ENCODE results near the gene ADPRS. TPM values are rescaled to one million over a fixed set of nuclear protein-coding genes. Genes with fewer than 3 reads are reported as not detected.

The ADPRS gene
- total and polyA plus RNA-seq, 2 experiments from 2014 or later = 22.6 to 46.6 TPM

- H3K79me2 ChIP-seq (replicated peaks; ENCODE audit: insufficient read depth) = peaks cover 13% of the 10 kb centered on the region
- H3K4me1 ChIP-seq (ENCODE audit: insufficient read depth) = peaks cover 6% of the 10 kb centered on the region; the same call in 1 of the 2 replicates
- H3K4me2 ChIP-seq = no peak overlapping the region
- no peaks in the 10 kb centered on the region for H3K9me2 ChIP-seq (ENCODE audit: insufficient read depth)
- peaks cover 9% of the 10 kb centered on the region; the same call in 1 of the 2 replicates for H3K27me3 ChIP-seq (ENCODE audit: insufficient read depth)
- Mint-ChIP-seq H3K36me3 (ENCODE audit: low read depth) (peaks cover 5% of the 10 kb centered on the region; the same call in 2 of the 3 replicates), H3K4me3 (no peak overlapping the region), H3K4me1 (peaks cover 18% of the 10 kb centered on the region), H3K9me3 (no peaks in the 10 kb centered on the region; the same call in 2 of the 3 replicates), H3K27ac (no peak overlapping the region), H3K27me3 (ENCODE audit: insufficient read depth, low read depth, poor library complexity) (peaks cover 9% of the 10 kb centered on the region)
- no peak overlapping the region for H3K27ac ChIP-seq (ENCODE audit: low read depth)
- no peak overlapping the region for H2AFZ ChIP-seq
- 0 out of 2 replicates have a peak, but pooled peaks cover 10% of the 10 kb centered on the region for H3F3A ChIP-seq (replicated peaks; ENCODE audit: low read depth)
- TF ChIP-seq EZH2 (IDR thresholded peaks at IDR 0.05; ENCODE audit: low read depth, unreplicated experiment) (no peak), ZNF462 (CRISPR knock-in tag; IDR thresholded peaks at IDR 0.05) (no peak), CREB1 (CRISPR knock-in tag; IDR thresholded peaks at IDR 0.05; ENCODE audit: low read depth) (no peak), JUNB (IDR thresholded peaks at IDR 0.05; ENCODE audit: unreplicated experiment) (no peak)
- no peak for ATAC-seq
- no peak overlapping the region for H3K4me3 ChIP-seq
- DNase-seq (ENCODE audit: low spot score) = no peak
- H3K36me3 ChIP-seq (ENCODE audit: insufficient read depth) = no peaks in the 10 kb centered on the region
- peaks cover 3% of the 10 kb centered on the region; the same call in 1 of the 2 replicates for H4K20me1 ChIP-seq (replicated peaks; ENCODE audit: insufficient read depth)
Observed at GRCh38 chr1:36085686-36086526, 2.8 kb upstream of the ADPRS start.

All from GM23338 (cell line).